NCI-H2227 (cell line): ENCODE results near the gene FXYD6.
"Not testable (repeated sequence)": the region's sequence is repeated elsewhere in the genome, so short reads cannot be mapped to it uniquely, and the experiment has no call there.

Experiments
- DNase-seq: peaks from one replicate; lab custom pipeline; 2025; ENCODE audit not compliant: unreplicated experiment; lab: John Stamatoyannopoulos, UW

FXYD6 gene

GRCh38 chr11:117871160-117871559 is 5.3 kb downstream of the FXYD6 start:
- DNase-seq: no peak

GRCh38 chr11:117870103-117870952 is 6.1 kb downstream of the FXYD6 start:
- DNase-seq: peak; percentile 22

- DNase-seq: no peak
Observed at GRCh38 chr11:117869604-117870003, 6.9 kb downstream of the FXYD6 start.

DNA sequence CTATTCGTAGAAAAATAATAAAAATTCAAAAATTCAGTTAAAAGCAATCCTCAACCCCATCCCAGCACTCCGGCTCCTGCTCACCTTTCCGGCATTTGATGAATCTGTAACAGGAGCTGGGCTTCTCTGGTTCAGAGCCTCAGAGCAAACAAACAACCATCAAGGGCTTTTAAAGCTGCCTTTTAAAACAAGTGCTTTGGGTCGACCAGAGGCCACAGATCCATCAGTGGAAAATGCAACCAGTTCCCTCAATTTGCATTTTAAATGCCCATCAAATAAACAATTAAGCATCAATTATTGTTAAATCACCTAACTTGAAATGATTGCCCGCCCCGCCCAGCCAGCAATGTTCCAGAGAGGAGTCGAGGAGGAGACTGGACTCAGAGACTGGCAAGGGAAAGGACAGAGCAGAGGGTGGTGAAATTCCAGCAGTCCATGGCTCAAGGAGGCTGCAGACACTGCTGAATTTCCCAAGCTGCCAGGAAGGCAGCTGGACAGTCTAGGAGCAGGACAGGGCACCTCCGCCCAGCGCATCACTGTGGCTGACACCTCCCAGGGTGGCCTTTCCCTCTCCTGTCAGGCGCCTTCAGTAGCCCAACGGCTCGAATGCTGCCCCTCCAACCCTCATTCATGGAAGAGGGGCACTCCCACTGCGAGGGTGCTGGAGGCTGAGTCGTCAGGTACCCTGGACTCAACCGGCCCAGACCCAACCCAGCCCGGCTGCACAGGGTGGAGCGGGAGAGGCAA is 7.5 kb downstream of the FXYD6 start:
- no peak for DNase-seq

GRCh38 chr11:117868088-117868487 is 8.4 kb downstream of the FXYD6 start:
- no peak for DNase-seq

DNA sequence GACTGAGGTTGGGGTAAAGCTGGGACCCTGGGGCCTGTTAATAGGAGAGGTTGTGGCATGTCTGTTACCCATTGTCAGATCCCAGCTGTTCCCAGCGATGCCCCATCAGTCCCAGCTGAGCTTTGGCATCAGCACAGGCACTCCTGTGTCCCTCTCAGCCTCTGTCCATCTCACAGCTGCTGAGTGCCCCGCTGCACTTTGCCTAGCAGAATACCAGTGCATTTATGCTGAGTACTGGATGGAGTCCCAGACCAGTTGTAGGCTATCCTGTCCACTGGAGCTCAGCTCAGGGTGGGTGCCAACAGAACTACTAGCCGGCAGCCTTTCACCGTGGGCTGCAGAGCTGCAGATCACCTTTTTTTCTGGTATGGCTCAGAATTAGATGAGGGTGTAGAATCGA is 9.9 kb downstream of the FXYD6 start:
- DNase-seq: no peak

DNA sequence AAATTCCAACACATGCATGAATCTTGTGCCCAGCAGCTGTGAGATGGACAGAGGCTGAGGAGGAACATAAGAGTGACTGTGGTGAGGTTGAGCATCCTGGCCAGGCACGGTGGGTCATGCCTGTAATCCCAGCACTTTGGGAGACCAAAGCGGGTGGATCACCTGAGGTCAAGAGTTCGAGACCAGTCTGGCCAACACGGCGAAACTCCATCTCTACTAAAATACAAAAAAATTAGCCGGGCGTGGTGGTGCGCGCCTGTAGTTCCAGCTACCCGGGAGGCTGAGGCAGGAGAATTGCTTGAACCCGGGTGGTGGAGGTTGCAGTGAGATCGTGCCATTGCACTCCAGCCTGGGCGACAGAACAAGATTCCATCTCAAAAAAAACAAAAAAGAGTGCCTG is 10.9 kb downstream of the FXYD6 start:
- not testable (repeated sequence) for DNase-seq

- DNase-seq: no peak
Observed at GRCh38 chr11:117863383-117863782, 13.1 kb downstream of the FXYD6 start.

DNA sequence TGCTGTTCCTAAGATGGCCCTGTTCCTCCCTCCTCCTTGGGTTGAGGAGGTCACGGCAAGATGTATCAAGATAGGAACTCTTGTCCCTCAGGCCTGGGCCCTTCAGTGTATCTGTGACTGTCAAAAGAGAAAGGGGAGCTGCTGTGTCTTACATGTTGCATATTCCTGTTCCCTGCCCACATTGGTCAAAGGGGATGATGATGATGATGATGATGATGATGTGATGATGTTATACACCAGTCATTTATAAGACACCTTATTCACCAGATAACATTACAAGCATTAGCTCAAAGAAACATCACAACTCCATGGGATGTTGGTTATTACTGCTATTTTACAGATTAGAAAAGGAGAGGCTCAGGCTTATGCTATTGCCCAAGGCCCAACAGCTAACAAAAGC is 13.7 kb downstream of the FXYD6 start:
- DNase-seq: no peak

DNA sequence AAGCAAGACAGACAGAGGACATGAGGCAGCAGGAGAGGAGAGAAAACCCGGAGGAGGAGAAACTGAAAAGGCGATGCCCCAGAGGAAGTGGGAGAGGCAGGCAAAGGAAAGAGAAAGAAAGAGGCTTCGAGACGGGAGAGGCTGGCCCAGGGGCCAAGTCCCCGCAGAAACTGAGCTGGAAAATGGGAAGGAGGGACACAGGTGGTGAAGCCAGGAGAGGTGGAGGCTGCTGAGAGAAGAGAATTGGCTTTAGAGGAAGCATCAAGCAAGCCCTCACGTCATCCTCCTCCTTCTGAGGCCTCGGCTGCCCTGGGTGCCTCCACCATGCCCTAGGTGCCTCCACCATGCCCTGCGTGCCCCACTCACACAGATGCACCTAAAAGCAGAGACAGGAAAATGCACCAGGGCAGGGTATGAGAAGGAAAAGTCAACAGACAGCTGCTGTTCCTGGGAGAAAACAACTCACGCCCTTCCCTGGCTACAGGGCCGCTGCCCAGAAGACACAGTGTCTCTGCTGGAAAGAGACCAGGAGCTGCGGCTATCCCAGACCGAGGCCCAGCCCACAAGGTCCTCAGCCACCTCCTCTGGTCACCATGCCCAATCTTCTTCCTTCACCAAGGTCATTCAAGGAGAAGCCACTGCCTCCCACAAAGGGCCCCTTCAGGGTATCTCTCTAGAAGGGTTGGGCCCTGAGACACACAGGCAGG is 14.3 kb downstream of the FXYD6 start:
- DNase-seq: no peak

GRCh38 chr11:117861151-117862018 is 15.1 kb downstream of the FXYD6 start:
- peak; percentile 82 for DNase-seq

DNA sequence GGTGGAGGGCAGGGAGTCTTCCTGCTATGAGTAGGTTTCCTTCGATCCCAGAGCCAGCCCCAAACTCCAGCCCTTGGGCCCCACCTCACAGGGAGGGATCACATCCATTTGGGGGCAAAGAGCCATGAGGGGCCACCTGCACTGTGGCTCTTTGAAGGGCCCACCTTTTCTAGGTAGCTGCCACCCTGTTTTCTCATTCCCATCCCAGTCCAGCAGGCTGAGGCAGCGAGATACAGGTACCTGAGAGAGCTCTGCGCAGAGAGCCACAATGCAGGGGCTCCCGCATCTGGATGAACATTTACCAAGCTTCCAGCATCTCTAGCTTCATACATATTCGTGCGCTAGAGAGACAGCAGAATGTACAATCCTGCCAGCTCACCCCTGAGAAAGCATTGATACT is 16.3 kb downstream of the FXYD6 start:
- no peak for DNase-seq

DNA sequence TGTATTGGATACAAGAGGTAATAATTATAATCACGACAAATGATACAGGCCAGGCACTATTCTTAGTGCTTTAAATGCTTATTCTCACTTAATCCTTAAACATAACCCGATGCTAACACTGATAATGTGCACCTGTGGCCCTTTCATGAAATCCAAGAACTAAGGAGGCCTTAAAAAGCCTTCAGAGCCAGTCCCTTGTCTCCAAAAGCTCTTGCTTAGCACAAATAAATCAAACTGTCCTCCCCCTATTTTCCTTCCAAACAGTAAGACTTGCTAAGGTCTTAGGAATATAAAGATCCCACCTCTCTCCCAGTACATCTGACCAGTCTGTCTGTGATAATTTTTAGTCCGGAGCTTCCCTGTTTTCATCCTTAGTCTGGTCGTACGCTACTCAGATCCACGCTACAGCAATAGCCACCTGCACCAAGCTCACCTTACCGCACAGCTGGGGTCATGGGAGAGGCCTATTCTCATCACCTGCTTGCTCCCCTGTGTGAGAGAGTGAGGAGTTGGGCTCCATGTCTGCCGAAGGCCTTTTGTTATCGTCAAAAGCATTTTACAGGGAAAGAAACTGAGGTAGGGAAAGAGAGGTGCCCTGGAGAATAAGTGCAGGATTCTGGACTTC is 16.9 kb downstream of the FXYD6 start:
- DNase-seq: peak; percentile 43

DNA sequence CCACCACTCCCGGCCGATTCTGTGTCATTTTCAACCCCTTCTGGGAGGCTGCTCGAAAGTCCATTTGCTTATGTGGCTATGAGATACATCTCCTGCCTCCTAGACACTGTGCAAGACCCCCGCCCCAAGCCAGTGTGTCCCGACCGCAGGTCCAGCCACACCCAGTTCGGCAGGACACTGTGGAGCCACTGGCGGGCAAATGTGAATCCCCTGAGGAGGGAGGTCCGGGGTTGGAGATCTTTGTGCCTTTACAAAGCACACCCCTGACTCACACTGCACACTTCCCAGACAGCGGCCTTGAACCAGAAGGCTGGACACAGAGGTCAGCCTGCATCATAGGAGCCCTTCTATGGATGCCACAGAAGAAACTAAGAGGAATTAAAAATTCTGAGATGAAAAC is 17.4 kb downstream of the FXYD6 start:
- no peak for DNase-seq

DNA sequence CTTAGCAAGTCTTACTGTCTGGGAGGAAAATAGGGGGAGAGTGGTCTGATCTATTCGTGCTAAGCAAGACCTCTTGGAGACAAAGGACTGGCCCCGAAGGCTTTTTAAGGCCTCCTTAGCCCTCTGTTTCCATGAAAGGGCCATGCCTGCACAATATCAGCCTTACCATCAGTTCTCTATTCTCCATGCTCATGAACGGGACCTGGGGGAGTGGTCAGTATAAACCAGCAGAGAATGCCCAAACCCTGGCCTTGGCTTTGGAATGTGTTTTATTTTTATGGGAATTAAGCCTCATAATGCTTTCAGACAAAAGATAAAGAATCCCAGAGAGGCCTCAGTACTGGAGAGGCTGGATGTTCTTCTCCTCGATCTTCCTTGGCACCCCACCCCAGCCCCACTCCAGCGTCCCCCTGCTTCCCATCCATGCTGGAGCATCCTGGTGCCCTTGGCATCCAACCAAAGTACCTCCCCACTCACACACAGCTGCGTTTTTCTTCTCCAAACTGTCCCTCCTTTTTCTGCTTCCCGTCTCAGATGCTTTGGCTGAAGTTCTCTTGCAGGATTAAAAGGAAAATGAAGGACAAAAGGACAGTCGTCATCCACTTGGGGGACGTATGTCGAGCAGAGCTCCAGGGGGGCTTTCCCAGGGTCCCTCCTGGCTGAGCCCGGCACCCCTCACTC is 18.6 kb downstream of the FXYD6 start:
- no peak for DNase-seq

DNA sequence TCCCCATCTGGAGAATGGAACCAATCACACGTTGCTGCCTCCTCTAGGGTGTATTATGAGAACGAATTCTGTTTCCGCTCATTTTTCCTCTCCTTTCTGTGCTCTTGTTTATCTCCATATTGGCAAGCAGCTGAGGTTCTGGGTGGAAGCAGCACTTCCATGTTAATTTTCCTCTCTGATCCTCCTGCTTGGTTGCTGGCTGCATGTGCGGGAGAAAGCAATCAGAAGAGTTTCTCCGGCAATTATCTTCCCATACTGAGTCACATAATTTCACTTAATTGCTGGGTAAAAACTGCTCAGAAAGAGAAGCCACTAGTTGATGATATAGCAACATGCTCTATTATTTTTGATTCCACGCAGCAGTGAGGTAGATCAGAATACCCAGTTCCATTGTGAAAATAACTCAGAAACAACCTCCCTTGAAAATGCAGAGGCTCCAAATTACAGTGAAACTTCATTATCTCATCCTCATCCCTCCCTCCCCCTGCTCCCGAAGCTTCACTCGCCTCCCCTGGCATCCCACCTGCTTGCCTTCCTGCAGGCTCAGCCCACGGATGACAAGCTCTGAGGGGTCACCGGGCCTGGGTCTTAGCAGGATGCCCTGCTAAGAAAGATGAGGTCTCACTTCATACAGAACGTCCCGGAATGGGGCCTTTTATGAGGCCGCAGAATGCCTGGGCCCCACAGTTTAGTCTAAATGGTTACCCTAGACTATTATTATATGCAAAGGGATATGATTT is 20.4 kb downstream of the FXYD6 start:
- peak; percentile 44 for DNase-seq

DNA sequence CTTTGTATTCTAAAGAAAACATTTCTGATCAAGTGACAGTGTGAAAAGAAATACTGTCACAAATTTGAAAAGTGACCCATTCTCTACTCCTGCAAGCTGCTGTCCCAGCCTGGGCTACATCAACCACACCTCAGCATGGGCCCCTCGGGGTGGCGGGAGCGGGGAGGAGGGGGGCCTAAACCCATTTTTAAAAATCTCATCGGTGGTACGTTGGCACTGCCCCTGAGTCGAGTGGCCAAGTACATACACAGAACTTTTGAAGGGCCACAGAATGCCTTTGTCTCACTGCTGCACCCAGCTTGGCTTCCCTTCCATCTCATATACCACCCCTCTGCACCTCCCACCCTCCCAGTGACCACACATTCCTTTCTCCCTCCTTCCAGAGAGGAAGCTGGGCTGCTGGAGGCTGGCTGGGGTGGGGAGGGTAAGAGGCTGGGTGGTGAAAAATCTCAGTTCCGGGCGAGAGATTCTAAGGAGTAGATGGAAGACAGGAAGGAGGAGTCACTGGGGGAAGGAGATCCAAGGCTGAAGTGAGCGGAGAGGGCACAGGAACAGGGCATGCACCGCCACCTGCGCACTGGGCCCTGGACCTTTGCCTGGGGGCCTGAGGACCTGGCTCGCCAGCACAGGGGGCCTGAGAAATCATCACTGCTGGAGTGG is 21.1 kb downstream of the FXYD6 start:
- DNase-seq: no peak

GRCh38 chr11:117852309-117852708 is 24.1 kb downstream of the FXYD6 start:
- DNase-seq: no peak

DNA sequence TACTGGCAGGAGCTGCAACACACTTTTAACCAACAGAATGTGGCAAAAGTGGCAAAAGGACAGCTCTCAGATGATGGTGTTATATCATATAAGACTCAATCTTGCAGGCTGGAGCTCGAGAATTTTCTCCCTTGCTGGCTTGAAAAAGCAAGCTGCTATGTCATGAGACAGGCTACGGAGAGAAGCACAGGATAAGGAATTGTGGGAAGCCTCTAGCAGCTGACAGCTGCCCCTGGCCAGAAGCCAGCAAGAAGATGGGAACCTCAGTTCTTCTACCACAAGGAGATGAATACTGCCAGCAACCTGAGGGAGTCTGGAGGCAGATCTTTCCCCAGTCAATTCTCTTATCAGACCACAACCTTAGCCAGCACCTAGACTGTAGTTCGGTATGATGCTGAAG is 24.6 kb downstream of the FXYD6 start:
- DNase-seq: no peak
